GM21447 (cell line): Measurements from ENCODE around the gene PHC2.
"Not testable (repeated sequence)": the region's sequence is repeated elsewhere in the genome, so short reads cannot be mapped to it uniquely, and the experiment has no call there.

Source experiments
- ATAC-seq: cut with Tn5 transposase; IDR thresholded peaks from one replicate; pipeline ENCODE4 v1.9.1; 2021; ENCODE audit not compliant: unreplicated experiment

Gene PHC2

DNA sequence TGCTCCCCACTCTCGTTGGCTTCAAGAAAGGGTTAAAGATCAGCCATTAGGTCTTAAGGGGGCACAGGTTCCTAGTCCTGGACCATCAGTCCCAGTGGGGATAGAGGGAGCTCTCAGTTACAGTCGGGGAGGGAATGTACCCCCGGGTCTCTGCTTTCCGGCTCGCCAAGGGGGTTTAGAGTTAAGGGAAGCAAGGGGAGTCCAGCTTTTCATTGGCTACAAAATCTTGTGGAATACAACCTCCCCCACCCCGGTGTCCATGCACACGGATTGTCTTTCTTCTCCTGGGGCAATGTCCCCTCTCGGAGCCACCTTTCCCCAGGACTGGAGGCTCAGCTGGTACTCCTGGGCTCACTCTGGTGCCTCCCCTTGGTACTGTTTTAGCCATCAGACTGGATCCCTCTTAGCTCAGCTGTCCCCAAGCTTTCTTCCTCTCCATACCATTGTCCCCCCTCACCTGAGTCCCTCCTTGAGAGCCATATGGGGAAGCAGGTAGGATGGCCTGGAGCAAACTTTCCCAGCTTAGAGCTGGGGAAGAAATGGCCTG lies 110.2 kb downstream of the PHC2 start, which contains the start of gene A3GALT2:
TSS of gene A3GALT2 (minus strand) at position 480 of the 547 bp plus-strand sequence. CDS start at position 480, 0 bp downstream.
- ATAC-seq = no peak

GRCh38 chr1:33319949-33320618 lies 110.8 kb downstream of the PHC2 start:
- ATAC-seq = no peak

DNA sequence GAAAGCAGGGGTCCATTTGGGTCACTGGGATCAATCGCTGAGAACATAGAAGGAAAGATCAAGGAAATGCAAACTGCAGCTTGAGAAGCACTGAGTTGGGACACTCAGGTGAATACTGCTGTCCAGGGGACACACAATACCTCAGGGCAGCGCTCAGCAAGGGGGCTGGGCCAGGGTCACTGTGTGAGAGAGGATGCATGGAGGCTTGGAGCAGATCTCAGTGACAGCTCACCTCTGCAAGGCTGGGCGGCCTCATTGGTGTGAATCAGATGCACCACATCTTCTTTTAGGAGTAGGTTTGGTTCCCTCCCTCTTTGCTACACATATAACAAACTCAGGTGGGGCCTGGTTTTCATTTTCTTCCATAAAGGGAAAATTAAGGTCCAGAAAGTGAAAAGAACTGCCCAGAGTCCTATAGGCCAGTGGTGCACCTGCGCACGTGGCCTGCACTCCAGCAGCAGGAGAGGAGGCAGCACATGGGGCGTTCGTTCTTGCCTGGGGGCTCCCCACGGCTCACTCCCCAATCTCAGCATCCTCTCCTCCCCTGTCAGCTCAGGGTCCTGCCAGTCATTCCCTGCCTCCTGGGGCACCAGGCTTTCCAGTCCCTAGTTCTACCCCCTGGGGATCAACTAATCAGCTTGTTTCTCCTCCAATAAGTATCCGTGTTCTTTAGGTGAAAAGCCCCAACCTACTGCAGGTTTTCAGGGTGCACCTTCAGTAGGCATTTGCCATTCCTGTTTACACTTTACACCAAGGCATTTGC lies 111.5 kb downstream of the PHC2 start:
- no peak for ATAC-seq

GRCh38 chr1:33317946-33318345 lies 112.9 kb downstream of the PHC2 start:
- no peak for ATAC-seq

DNA sequence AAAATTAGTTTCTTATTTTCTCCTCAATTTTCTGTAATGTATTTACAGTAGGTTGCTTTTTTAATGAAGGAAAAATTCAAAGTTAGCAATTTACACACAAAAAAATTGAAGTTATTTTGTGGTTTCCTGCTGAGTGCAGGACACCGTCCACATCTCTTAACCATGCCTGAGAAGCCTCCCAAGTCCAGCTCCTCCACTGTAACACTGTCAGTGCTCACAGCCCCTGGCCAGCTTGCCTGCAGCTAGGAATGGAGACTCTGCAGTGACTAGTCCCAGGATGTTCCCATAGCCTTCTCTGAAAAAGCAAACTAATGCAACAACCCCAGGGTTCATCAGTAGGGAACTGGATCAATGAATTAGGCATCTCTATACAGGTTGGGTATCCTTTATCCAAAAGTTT lies 113.5 kb downstream of the PHC2 start:
- ATAC-seq = no peak

DNA sequence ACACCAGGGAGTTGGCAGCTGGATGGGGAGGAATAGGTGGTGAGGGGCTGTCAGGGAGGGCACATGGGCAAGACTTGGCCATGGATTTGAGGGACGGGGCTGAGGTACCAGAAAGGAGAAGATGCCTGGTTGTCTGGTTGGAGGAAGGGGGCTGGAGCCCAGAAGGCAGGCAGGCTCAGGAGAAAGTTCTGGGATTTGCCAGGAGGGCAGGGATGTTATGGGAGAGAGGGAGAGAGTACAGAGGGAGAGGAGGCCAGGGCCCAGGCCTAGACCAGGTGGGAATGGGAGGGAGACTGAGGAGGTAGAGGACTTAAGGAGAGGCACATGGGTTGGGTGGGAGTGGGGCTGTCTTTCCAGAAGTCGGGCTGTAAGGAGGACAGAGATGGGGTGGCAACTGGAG lies 114.3 kb downstream of the PHC2 start:
- ATAC-seq = no peak

DNA sequence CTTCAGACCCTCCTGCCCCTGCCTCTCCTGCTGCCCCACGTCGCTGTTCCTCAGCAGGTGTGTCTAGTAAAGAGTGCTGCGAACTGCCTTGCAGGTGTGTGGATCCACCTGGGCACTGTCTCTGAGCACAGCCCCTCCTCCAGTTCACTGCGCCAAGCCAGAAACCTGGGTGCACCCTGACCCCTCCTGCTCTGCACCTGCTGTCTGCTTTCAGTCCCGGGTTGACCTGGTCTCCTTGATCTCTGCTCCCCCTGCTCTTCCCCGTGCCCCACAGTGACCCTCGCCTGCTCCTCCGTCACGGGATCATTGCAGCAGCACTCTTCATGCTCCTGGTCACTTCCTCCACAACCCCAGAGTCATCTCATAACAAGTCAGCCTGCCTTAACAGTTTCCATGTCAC lies 116.5 kb downstream of the PHC2 start:
- no peak for ATAC-seq

GRCh38 chr1:33312413-33312749 lies 118.5 kb downstream of the PHC2 start:
- no peak for ATAC-seq

- ATAC-seq = no peak
Measured at GRCh38 chr1:33311706-33312412, 119.0 kb downstream of the PHC2 start.

DNA sequence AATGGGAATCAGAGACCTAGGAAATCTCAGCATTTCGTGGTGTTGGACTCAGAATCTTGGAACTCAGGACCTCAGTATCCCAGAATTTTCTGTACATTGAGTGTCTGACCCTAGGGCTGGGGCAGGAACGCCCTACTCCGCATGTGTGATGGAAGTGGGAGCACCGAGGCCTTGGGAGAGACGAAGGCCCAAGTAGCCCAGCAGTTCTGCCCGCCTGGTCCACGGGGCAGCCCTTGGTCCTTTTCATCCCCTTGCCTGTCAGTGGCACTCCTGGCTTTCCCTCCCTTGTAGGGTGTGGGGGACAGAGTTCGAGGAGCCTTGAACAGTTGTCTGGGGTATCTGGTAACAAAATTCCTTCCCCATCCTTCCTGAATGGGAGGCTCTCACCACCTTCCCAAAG lies 120.2 kb downstream of the PHC2 start:
- ATAC-seq = no peak

DNA sequence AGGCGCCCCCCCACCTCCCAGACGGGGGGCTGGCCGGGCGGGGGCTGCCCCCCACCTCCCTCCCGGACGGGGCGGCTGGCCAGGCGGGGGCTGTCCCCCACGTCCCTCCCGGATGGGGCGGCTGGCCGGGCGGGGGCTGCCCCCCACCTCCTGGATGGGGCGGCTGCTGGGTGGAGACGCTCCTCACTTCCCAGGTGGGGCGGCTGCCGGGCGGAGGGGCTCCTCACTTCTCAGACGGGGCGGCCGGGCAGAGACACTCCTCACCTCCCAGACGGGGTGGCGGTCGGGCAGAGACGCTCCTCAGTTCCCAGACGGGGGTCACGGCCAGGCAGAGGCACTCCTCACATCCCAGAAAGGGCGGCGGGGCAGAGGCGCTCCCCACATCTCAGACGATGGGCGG lies 121.5 kb downstream of the PHC2 start:
- not testable (repeated sequence) for ATAC-seq

DNA sequence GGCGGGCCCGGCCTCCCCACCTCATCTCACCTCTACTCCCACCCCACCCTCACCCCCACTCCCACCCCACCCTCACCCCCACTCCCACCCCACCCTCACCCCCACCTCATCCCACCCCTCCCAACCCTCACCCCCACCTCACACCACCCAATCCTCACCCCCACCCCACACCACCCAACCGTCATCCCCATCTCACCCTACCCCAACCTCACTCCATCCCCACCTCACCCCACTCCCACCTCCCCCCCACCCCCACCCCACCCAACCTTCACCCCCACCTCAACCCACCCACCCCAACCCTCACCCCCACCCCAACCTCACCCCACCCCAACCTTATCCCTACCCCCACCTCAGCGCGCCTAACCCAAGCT lies 123.4 kb downstream of the PHC2 start:
- ATAC-seq = no peak

DNA sequence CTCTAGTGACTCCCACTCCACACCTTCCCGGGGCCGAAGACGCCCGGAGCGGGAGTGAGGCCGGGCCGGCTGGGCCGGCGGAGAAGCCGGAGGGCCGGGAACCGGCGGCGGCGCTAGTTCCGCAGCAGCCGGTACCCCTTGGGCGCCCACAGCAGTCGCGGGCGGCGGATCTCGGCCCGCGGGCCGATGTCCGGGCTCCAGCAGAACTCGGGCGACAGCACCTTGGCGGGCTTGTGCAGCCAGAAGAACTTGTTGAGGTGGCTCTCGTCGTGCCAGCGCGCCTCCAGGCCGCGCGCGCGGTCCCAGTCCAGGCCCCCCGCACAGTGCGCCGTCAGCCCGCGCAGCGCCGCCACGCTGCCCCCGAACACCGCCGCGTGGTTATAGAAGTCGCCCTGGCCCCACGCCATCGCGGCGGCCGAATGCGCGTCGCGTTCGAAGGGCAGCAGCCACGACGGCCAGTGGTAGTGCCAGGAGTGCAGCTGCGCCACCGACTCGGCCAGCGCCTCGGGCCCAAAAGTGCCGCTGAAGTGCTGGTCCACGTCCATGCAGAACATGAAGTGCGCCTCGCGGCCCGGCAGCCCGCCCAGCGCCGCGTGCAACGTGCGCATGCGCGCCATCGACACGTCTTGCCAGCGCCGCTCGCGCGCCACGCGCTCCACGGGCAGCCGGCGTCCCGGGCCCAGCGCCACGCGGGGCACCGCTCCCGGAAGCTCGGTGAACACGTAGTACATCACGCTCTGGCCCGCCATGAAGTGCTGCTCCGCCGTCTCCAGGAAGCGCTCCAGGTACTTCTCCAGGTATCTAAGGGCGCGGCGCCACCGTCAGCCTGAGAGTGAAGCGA lies 124.0 kb downstream of the PHC2 start:
- ATAC-seq = no peak

DNA sequence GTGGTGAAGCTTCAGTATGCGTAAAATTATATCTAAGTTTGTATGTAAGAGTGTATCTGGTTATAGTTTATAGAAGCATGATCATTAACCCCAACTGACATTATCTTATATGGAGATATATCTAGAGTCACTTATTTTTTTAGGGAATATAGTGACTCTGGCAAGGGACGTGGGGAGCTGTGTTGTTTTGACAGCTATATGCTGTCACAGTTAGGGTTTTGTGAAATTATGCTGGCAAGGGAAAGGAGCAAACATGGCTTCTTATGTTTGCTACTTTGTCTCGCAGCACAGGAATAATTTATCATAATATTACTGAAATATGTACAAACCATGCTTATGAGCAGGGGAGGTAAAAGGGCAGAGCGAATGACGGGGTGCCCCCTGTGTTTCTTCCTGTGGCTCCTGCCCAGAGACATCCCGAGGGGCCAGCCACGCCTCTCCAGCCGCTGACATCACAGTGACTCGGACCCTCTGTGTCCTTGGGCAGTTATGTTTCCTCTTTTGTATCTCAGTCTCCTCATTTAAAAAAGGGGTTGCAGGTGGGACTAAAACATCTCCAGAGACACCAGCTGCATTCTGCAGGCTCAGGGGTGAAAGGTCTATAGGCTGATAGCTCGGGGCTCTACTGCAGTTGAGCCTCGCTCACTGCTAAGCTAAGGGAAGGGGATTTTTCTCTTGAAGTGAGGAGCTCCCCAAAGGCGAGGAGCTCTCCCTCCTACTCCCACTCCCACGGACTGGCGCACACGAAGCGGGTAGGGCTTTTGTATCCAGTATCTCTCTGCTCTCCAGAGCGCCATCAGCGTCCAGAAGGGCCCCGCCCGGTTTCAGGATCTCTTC lies 124.9 kb downstream of the PHC2 start:
- ATAC-seq = no peak

DNA sequence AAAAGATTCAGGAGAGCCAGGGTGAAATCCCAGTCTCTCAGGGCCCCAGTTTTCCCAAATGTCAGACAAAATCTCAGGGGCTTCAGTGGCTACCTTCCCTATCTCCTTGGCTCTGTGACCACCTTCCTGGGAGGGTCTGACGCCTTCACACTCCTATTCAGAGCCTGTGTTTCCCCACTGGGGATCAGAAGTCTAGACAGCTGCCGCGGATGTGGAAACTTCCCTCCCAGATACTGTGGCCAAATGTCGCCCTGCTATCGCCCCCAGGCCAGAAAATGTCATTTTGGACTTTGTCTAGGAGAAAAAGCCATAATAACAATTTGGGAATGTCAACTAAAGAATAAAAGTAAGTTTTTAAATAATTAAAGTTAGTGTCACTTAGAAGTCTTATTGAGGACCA lies 125.9 kb downstream of the PHC2 start:
- ATAC-seq = no peak

DNA sequence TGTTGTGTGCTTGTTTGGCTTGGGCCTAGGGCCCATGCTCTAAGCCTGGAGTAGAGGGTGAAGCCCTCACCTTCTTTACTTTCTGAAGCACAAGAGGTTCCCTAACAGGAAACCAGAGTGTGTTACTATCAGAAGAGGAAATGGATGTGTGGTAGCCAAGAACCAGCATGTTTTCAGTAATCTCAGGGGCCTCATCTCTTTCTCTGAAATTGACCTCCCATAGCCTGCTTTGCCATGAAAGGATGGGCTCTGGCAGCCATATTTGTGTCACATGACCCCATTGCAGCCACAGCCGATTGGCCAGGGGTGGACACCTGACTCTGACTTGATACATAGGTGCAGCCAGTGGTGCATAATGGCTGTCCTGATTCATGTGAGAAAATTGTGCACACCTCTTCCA lies 128.6 kb downstream of the PHC2 start:
- no peak for ATAC-seq

- ATAC-seq = no peak
Measured at GRCh38 chr1:33301273-33301984, 129.5 kb downstream of the PHC2 start.

- no peak for ATAC-seq
Measured at GRCh38 chr1:33300673-33301072, 130.2 kb downstream of the PHC2 start.

GRCh38 chr1:33299461-33300155 lies 131.3 kb downstream of the PHC2 start:
- no peak for ATAC-seq
